Prostate gland (tissue), 2 donors: Measurements from ENCODE around the gene TIMM8B. TPM values are rescaled to one million over a fixed set of nuclear protein-coding genes. Genes with fewer than 3 reads are reported as not detected.

Source experiments
- DNase-seq: peaks from one replicate; pipeline ENCODE4 v3.0.0-alpha.2; 2019; ENCODE audit warnings: low spot score
- H3K27ac ChIP-seq, 2 donors: fragments of 200-600 bp; sonication (generic); 2 replicates each; pipeline ENCODE4 v1.5.1; 2017 to 2019
- H3K27me3 ChIP-seq: fragments of 200-600 bp; sonication (generic); replicated peaks from 2 replicates; pipeline ENCODE4 v1.5.1; 2019; ENCODE audit not compliant: insufficient read depth
- H3K36me3 ChIP-seq, 2 donors: fragments of 200-600 bp; sonication (generic); 1 replicate in 1 of 2; 2 replicates in 1 of 2; pipeline versions ENCODE4 v1.5.1 to v1.8.1; 2017 to 2019
- H3K4me1 ChIP-seq: fragments of 200-600 bp; sonication (generic); replicated peaks from 2 replicates; pipeline ENCODE4 v1.5.1; 2019
- H3K4me3 ChIP-seq, 2 donors: fragments of 200-600 bp; sonication (generic); 2 replicates each; pipeline ENCODE4 v1.5.1; 2017 to 2019
- H3K9me3 ChIP-seq: fragments of 200-600 bp; sonication (generic); 2 replicates; pipeline ENCODE4 v1.5.1; 2017
- CTCF ChIP-seq, 4 experiments: fragments of 200-600 bp in 2 of 4; fragments of 450-650 bp in 2 of 4; sonication (generic) in 2 of 4; IDR thresholded peaks; 1 replicate in 3 of 4; 2 replicates in 1 of 4; pipeline ENCODE4 v1.5.1; 2016 to 2019; ENCODE audit warnings: antibody characterized with exemption in 4 of 4, mild to moderate bottlenecking in 2 of 4, moderate library complexity in 2 of 4
- POLR2A ChIP-seq: fragments of 450-650 bp; IDR thresholded peaks from one replicate; pipeline ENCODE4 v1.6.1; 2016; ENCODE audit warnings: antibody characterized with exemption, mild to moderate bottlenecking
- POLR2AphosphoS5 ChIP-seq: sonication (generic); formaldehyde crosslinking; IDR thresholded peaks from one replicate; pipeline ENCODE4 v1.6.1; 2017; ENCODE audit warnings: antibody characterized with exemption
- WGBS: methylation state at CpG from one replicate; pipeline ENCODE4 v1.1.5; 2018; 5-methylcytosine and 5-hydroxymethylcytosine counted together
- intact Hi-C: fragments of 100-400 bp; cut with DNase I; formaldehyde crosslinking; loops from one replicate; pipeline ENCODE4 v1.14.2; 2022
- total RNA-seq, 2 donors: library from RNA; depleted of rRNA; stranded (reverse); fragments of >200 nt; gene quantifications; one replicate each; pipeline ENCODE4 v1.1.0, GENCODE V29; 2016

Gene TIMM8B
- total RNA-seq, 2 donors from 2014 or later: 43.1 to 49.5 TPM

GRCh38 chr11:112128483-112129121 lies 42.0 kb upstream of the TIMM8B start:
- Histone ChIP-seq H3K27ac (no peak overlapping the region), H3K27me3 (no peaks in the 10 kb centered on the region), H3K4me3 (no peak overlapping the region), H3K9me3 (no peaks in the 10 kb centered on the region), H3K36me3 (no peaks in the 10 kb centered on the region), H3K4me1 (no peaks in the 10 kb centered on the region)
- WGBS: 41% methylated on average over 3 of the region's 3 CpGs
- TF ChIP-seq CTCF (IDR thresholded peaks at IDR 0.05) (no peak), POLR2AphosphoS5 (no peak), POLR2A (no peak)
- intact Hi-C loops: no loop called here
- DNase-seq: peak; percentile 50

- Histone ChIP-seq H3K36me3 (no peaks in the 10 kb centered on the region), H3K27me3 (no peaks in the 10 kb centered on the region), H3K4me3 (no peak overlapping the region), H3K27ac (no peak overlapping the region), H3K9me3 (no peaks in the 10 kb centered on the region), H3K4me1 (no peaks in the 10 kb centered on the region)
- intact Hi-C loops: no loop called here
- no peak for DNase-seq
- TF ChIP-seq CTCF (IDR thresholded peaks at IDR 0.05) (no peak), POLR2AphosphoS5 (no peak), POLR2A (no peak)
- 99% methylated on average over 2 of the region's 2 CpGs for WGBS
These were observed 40.5 kb upstream of the TIMM8B start for GRCh38 chr11:112127056-112127455.

- Histone ChIP-seq H3K27me3 (no peaks in the 10 kb centered on the region), H3K36me3 (no peaks in the 10 kb centered on the region), H3K4me3 (no peak overlapping the region), H3K9me3 (no peaks in the 10 kb centered on the region), H3K27ac (no peak overlapping the region), H3K4me1 (no peaks in the 10 kb centered on the region)
- DNase-seq: no peak
- 54% methylated on average over 4 of the region's 4 CpGs for WGBS
- TF ChIP-seq CTCF (IDR thresholded peaks at IDR 0.05): no peak
- no peak for TF ChIP-seq POLR2AphosphoS5
- TF ChIP-seq POLR2A: no peak
- intact Hi-C loops: no loop called here
These were observed 36.6 kb upstream of the TIMM8B start for GRCh38 chr11:112123129-112123528.

GRCh38 chr11:112121981-112122615 lies 35.5 kb upstream of the TIMM8B start:
- intact Hi-C loops: no loop called here
- no peaks in the 10 kb centered on the region for H3K27me3 ChIP-seq
- no peak overlapping the region for H3K4me3 ChIP-seq
- TF ChIP-seq POLR2A (no peak), POLR2AphosphoS5 (no peak), CTCF (IDR thresholded peaks at IDR 0.05) (no peak)
- H3K36me3 ChIP-seq: no peaks in the 10 kb centered on the region
- H3K4me1 ChIP-seq: no peaks in the 10 kb centered on the region
- no peak for DNase-seq
- H3K27ac ChIP-seq: no peak overlapping the region
- 92% methylated on average over 5 of the region's 5 CpGs for WGBS
- H3K9me3 ChIP-seq: no peaks in the 10 kb centered on the region

GRCh38 chr11:112118176-112118575 lies 31.6 kb upstream of the TIMM8B start:
- no peak for TF ChIP-seq CTCF (IDR thresholded peaks at IDR 0.05)
- TF ChIP-seq POLR2A: no peak
- TF ChIP-seq POLR2AphosphoS5: no peak
- H3K4me1 ChIP-seq: no peaks in the 10 kb centered on the region
- H3K9me3 ChIP-seq: no peaks in the 10 kb centered on the region
- H3K4me3 ChIP-seq: no peak overlapping the region
- H3K27me3 ChIP-seq: no peaks in the 10 kb centered on the region
- no peak overlapping the region for H3K27ac ChIP-seq
- DNase-seq: no peak
- intact Hi-C loops: loop anchor here (5.0 kb wide), 1 partner anchor 54 kb away; no protein-coding TSS in a partner anchor
- 76% methylated on average over 2 of the region's 2 CpGs for WGBS
- H3K36me3 ChIP-seq: no peaks in the 10 kb centered on the region
